ENCODE results near the gene LRPAP1.
"Not testable (repeated sequence)": the region's sequence is repeated elsewhere in the genome, so short reads cannot be mapped to it uniquely, and the experiment has no call there.

LRPAP1 gene

GRCh38 chr4:3560465-3560864 lies 28.2 kb upstream of the LRPAP1 start:
- not testable (repeated sequence) for DNase-seq

- not testable (repeated sequence) for DNase-seq
Observed at GRCh38 chr4:3559381-3560290, 27.4 kb upstream of the LRPAP1 start.

GRCh38 chr4:3558514-3558836 lies 26.3 kb upstream of the LRPAP1 start:
- not testable (repeated sequence) for DNase-seq

GRCh38 chr4:3557676-3558513 lies 25.7 kb upstream of the LRPAP1 start:
- DNase-seq = not testable (repeated sequence)

GRCh38 chr4:3557088-3557492 lies 24.9 kb upstream of the LRPAP1 start:
- peak; percentile 46 for DNase-seq

GRCh38 chr4:3556244-3556867 lies 24.1 kb upstream of the LRPAP1 start:
- DNase-seq = not testable (repeated sequence)

- not testable (repeated sequence) for DNase-seq
Observed at GRCh38 chr4:3555459-3556070, 23.3 kb upstream of the LRPAP1 start.

- DNase-seq = not testable (repeated sequence)
Observed at GRCh38 chr4:3551366-3551765, 19.1 kb upstream of the LRPAP1 start.

GRCh38 chr4:3550792-3551325 lies 18.6 kb upstream of the LRPAP1 start:
- not testable (repeated sequence) for DNase-seq

- DNase-seq = not testable (repeated sequence)
Observed at GRCh38 chr4:3550041-3550440, 17.8 kb upstream of the LRPAP1 start.

GRCh38 chr4:3549694-3550001 lies 17.4 kb upstream of the LRPAP1 start:
- not testable (repeated sequence) for DNase-seq

GRCh38 chr4:3548991-3549693 lies 16.9 kb upstream of the LRPAP1 start:
- not testable (repeated sequence) for DNase-seq

GRCh38 chr4:3546721-3547120 lies 14.5 kb upstream of the LRPAP1 start:
- DNase-seq = not testable (repeated sequence)

GRCh38 chr4:3545351-3545750 lies 13.1 kb upstream of the LRPAP1 start:
- DNase-seq = not testable (repeated sequence)

- not testable (repeated sequence) for DNase-seq
Observed at GRCh38 chr4:3544259-3545025, 12.2 kb upstream of the LRPAP1 start.

GRCh38 chr4:3543415-3543814 lies 11.2 kb upstream of the LRPAP1 start:
- not testable (repeated sequence) for DNase-seq

- DNase-seq = not testable (repeated sequence)
Observed at GRCh38 chr4:3538906-3539305, 6.7 kb upstream of the LRPAP1 start.

GRCh38 chr4:3535812-3536211 lies 3.6 kb upstream of the LRPAP1 start:
- DNase-seq = not testable (repeated sequence)

GRCh38 chr4:3533423-3533820 lies 1.2 kb upstream of the LRPAP1 start:
- DNase-seq = no peak

GRCh38 chr4:3532751-3533422 lies 665 bp upstream of the LRPAP1 start:
- no peak for DNase-seq
